Measurements from ENCODE around the gene SLC49A4.

DNA sequence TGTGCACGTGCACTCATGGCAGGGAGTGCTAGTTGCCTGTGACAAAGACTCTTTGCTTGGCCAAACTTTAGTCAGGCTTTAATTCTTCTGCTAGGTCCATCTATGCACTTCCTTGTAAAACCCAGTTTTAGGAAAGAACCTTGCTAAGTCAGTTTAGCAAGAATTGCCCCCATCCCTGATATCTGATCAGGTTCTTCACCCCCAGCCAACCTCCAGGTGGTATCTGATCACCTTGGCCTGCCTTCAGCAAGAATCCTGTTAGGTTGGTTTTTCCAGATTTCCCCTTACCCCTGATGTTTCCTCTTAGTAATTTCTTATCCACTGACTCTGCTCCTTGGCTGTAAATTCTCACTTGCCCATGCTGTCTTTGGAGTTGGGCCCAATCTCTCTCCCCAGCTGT, 9.6 kb upstream of the SLC49A4 start:
- TF ChIP-seq POLR2AphosphoS5 (IDR thresholded peaks at IDR 0.05): no peak
- TF ChIP-seq, protein P1, sequence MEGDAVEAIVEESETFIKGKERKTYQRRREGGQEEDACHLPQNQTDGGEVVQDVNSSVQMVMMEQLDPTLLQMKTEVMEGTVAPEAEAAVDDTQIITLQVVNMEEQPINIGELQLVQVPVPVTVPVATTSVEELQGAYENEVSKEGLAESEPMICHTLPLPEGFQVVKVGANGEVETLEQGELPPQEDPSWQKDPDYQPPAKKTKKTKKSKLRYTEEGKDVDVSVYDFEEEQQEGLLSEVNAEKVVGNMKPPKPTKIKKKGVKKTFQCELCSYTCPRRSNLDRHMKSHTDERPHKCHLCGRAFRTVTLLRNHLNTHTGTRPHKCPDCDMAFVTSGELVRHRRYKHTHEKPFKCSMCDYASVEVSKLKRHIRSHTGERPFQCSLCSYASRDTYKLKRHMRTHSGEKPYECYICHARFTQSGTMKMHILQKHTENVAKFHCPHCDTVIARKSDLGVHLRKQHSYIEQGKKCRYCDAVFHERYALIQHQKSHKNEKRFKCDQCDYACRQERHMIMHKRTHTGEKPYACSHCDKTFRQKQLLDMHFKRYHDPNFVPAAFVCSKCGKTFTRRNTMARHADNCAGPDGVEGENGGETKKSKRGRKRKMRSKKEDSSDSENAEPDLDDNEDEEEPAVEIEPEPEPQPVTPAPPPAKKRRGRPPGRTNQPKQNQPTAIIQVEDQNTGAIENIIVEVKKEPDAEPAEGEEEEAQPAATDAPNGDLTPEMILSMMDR (IDR thresholded peaks at IDR 0.05): no peak

Data from gastroesophageal sphincter (tissue), 3 donors.